ENCODE data around the gene MAN1C1. TPM values are rescaled to one million over a fixed set of nuclear protein-coding genes. Genes with fewer than 3 reads are reported as not detected.

Gene MAN1C1
- total RNA-seq, 2 experiments from 2014 or later: 3.7 to 4.4 TPM

DNA sequence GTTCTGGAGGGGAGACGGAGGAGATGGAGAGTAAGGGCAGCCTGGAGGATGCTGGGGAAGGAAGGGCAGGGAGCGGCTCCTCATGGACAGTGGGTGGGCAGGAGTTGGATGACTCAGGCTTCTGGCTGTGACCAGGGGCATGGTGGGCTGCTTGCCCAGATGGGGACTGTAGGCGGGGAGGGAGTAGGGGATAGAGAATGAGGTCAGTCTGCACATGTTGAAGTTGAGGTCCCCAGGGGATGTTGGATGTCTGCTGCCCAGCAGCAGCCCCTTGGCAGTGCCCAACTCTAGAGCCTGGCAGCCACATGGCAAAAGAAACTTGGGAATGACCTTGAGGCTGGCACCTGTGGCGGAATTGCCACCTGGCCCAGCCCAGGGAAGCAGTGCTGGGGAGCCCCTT lies 189.8 kb downstream of the MAN1C1 start:
- no peak for DNase-seq
- no peaks in the 10 kb centered on the region for H3K27me3 Mint-ChIP-seq

DNA sequence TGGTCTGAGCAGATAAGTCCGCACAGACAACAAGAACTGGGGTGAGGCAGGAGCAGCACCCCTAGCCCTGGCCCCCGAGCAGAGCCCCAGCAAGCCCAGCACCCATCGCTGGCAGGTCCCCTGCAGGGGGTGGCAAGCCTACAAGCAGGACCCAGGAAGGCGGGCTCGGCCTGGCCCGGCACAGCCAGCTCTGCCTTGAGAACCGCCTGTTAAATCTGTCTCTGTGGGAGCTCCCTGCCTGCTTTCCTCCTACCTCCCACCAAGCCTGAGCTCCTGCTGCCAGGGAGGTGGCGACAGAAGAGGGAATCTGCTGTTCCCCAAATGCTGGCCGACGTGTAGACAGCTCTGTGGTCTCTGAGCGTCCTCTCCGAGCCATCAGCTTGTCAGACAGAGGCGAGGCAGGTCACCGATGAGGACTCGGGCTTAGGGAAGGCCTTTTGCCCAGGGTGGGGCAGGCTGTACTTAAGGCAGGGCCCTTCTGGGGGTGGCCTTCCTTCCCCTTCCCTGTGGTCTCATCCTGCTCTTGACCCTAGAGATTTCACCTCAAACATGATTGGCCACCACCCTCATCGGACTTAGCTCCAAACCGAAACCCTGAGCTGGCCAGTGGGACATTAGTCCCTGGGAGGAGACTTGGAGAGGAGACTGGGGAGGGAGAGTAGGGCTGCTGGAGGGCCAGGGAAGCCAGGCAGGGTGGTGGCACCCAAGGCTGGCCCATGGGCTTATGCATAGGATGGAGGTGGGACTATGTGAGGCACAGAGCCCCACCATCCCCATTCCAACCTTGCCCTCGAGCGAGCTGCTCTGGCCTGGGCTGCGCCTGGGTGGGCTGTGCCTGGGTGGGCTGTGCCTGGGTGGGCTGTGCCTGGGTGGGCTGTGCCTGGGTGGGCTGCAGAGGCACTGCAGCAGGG lies 191.1 kb downstream of the MAN1C1 start:
- CTCF ChIA-PET: interaction anchor here (0.8 to 3.5 kb wide), 6 partner anchors 9 to 235 kb away, joined by 3 to 37 read pairs (median 3); partner anchors contain the start of gene SELENON

More for the DNA sequence above, 189.8 kb downstream of the MAN1C1 start:
- peaks cover 4% of the 10 kb centered on the region for H3K36me3 Mint-ChIP-seq (ENCODE audit: low read depth)
- CTCF ChIA-PET: interaction anchor here (1.2 to 1.4 kb wide), 2 partner anchors 10 to 234 kb away, joined by 3 read pairs; no protein-coding TSS in a partner anchor
- TF ChIP-seq, protein P1, sequence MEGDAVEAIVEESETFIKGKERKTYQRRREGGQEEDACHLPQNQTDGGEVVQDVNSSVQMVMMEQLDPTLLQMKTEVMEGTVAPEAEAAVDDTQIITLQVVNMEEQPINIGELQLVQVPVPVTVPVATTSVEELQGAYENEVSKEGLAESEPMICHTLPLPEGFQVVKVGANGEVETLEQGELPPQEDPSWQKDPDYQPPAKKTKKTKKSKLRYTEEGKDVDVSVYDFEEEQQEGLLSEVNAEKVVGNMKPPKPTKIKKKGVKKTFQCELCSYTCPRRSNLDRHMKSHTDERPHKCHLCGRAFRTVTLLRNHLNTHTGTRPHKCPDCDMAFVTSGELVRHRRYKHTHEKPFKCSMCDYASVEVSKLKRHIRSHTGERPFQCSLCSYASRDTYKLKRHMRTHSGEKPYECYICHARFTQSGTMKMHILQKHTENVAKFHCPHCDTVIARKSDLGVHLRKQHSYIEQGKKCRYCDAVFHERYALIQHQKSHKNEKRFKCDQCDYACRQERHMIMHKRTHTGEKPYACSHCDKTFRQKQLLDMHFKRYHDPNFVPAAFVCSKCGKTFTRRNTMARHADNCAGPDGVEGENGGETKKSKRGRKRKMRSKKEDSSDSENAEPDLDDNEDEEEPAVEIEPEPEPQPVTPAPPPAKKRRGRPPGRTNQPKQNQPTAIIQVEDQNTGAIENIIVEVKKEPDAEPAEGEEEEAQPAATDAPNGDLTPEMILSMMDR (IDR thresholded peaks at IDR 0.05): no peak
- peaks cover 27% of the 10 kb centered on the region for H3K4me1 Mint-ChIP-seq (ENCODE audit: low read depth)
- H3K27ac Mint-ChIP-seq: no peak overlapping the region
- intact Hi-C loops (cut with micrococcal nuclease): no loop called here
- POLR2A ChIA-PET: no interaction called here
- no peak for ATAC-seq
- no peaks in the 10 kb centered on the region for H3K9me3 Mint-ChIP-seq
- H3K4me3 Mint-ChIP-seq: no peak overlapping the region

GRCh38 chr1:25808481-25809244 lies 192.1 kb downstream of the MAN1C1 start:
- intact Hi-C loops (cut with micrococcal nuclease): no loop called here
- Mint-ChIP-seq H3K27ac (no peak overlapping the region), H3K4me1 (ENCODE audit: low read depth) (peaks cover 11% of the 10 kb centered on the region), H3K36me3 (ENCODE audit: low read depth) (peaks cover 3% of the 10 kb centered on the region), H3K4me3 (no peak overlapping the region), H3K9me3 (no peaks in the 10 kb centered on the region), H3K27me3 (no peaks in the 10 kb centered on the region)
- ChIA-PET POLR2A (interaction anchor here (0.9 to 1.9 kb wide), 3 partner anchors 86 to 261 kb away, joined by 3 to 5 read pairs (median 3); no protein-coding TSS in a partner anchor), CTCF (interaction anchor here (0.8 to 3.5 kb wide), 14 partner anchors 9 to 310 kb away, joined by 3 to 37 read pairs (median 3); partner anchors contain the start of genes MTFR1L, PAFAH2 and SELENON)
- DNase-seq: no peak
- ATAC-seq: no peak
- TF ChIP-seq, protein P1 (IDR thresholded peaks at IDR 0.05): no peak

More for the DNA sequence above, 191.1 kb downstream of the MAN1C1 start:
- TF ChIP-seq, protein P1 (IDR thresholded peaks at IDR 0.05): no peak
- H3K27me3 Mint-ChIP-seq: no peaks in the 10 kb centered on the region
- H3K4me1 Mint-ChIP-seq (ENCODE audit: low read depth): peaks cover 18% of the 10 kb centered on the region
- DNase-seq: no peak
- POLR2A ChIA-PET: interaction anchor here (0.5 to 1.0 kb wide), 3 partner anchors 85 to 110 kb away, joined by 3 read pairs; no protein-coding TSS in a partner anchor
- intact Hi-C loops (cut with micrococcal nuclease): no loop called here
- no peak for ATAC-seq
- H3K27ac Mint-ChIP-seq: no peak overlapping the region
- H3K36me3 Mint-ChIP-seq (ENCODE audit: low read depth): peaks cover 3% of the 10 kb centered on the region
- H3K4me3 Mint-ChIP-seq: no peak overlapping the region
- no peaks in the 10 kb centered on the region for H3K9me3 Mint-ChIP-seq

GRCh38 chr1:25809283-25809926 lies 192.8 kb downstream of the MAN1C1 start:
- ChIA-PET POLR2A (interaction anchor here (1.9 kb wide), 1 partner anchor 262 kb away, joined by 5 read pairs; no protein-coding TSS in a partner anchor), CTCF (interaction anchor here (0.8 to 3.5 kb wide), 16 partner anchors 10 to 382 kb away, joined by 3 to 37 read pairs (median 4); partner anchors contain the start of genes MAN1C1, MTFR1L, PAFAH2 and SELENON)
- ATAC-seq (no peak), DNase-seq (no peak)
- no peaks in the 10 kb centered on the region for H3K27me3 Mint-ChIP-seq
- TF ChIP-seq, protein P1 (IDR thresholded peaks at IDR 0.05): no peak
- intact Hi-C loops (cut with micrococcal nuclease): no loop called here
- H3K4me1 Mint-ChIP-seq (ENCODE audit: low read depth): peaks cover 6% of the 10 kb centered on the region
- H3K27ac Mint-ChIP-seq: no peak overlapping the region
- H3K9me3 Mint-ChIP-seq: no peaks in the 10 kb centered on the region
- H3K4me3 Mint-ChIP-seq: no peak overlapping the region
- H3K36me3 Mint-ChIP-seq (ENCODE audit: low read depth): peaks cover 3% of the 10 kb centered on the region
